ENCODE data around the gene SPATA25.
"Not testable (repeated sequence)": the region's sequence is repeated elsewhere in the genome, so short reads cannot be mapped to it uniquely, and the experiment has no call there.

DNA sequence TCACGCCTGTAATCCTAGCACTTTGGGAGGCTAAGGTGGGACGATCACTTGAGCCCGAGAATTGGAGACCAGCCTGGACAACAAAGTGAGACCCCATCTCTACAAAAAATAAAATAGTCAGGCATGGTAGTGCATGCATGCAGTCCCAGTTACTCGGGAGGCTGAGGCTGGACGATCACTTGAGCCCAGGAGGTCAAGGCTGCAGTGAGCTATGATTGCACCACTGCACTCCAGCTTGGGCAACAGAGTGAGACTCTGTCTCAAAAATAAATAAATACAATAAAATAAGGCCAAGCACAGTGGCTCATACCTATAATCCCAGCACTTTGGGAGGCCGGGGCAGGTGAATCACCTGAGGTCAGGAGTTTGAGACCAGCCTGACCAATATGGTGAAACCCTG is 13.9 kb upstream of the SPATA25 start:
- not testable (repeated sequence) for TF ChIP-seq CTCF (conservative IDR thresholded peaks at IDR 0.05 in 1 of 2, IDR thresholded peaks at IDR 0.05 in 1 of 2; ENCODE audit: low read depth in 1 of 2, low read length in 2 of 2); EZH2 (IDR thresholded peaks at IDR 0.05; ENCODE audit: low read length, missing control alignments)
